ENCODE data around the gene NHERF1.

Gene NHERF1

DNA sequence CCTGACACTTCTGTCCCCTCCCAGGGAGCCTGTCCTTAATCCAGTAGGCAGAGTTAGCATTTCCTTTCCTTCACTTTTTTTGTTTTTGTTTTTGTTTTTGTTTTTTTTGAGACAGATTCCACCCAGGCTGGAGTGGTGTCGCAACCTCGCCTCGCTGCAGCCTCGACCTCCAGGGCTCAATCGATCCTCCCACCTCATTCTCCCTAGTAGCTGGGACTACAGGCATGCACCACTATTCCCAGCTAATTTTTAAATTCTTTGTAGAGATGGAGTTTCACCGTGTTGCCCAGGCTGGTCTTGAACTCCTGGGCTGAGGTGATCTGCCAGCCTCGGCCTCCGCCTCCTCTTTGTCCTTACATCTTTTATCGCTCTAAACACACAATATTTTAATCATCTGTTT lies 4.0 kb downstream of the NHERF1 start:
- TF ChIP-seq, protein P1, sequence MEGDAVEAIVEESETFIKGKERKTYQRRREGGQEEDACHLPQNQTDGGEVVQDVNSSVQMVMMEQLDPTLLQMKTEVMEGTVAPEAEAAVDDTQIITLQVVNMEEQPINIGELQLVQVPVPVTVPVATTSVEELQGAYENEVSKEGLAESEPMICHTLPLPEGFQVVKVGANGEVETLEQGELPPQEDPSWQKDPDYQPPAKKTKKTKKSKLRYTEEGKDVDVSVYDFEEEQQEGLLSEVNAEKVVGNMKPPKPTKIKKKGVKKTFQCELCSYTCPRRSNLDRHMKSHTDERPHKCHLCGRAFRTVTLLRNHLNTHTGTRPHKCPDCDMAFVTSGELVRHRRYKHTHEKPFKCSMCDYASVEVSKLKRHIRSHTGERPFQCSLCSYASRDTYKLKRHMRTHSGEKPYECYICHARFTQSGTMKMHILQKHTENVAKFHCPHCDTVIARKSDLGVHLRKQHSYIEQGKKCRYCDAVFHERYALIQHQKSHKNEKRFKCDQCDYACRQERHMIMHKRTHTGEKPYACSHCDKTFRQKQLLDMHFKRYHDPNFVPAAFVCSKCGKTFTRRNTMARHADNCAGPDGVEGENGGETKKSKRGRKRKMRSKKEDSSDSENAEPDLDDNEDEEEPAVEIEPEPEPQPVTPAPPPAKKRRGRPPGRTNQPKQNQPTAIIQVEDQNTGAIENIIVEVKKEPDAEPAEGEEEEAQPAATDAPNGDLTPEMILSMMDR (IDR thresholded peaks at IDR 0.05): no peak

DNA sequence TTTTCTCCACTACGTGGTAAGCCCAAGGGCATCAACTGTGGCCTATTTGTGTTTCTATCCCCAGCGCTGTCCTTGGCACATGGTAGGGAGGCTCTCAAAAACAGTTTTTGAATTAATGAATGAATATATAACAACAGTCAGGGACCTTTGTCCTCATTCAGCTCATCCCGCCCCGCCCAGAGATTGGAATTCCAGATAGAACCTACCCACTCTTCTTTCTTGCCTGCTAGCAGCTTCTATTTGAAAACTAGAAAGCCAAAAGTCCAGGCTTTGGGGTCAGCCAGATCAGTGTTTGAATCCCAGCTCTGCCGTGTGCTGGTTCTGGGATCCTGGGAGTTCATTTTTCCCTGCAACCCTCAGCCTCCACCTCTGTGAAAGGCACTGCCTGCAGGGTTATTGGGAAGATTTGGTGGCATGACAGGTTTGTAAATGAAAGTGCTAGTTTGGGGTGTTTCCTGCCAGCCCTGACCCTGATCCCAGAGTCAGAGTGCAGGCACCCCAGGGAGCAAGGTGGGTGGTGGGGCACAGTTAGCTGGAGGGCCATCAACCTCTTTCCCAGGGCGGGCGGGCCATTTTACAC lies 4.5 kb downstream of the NHERF1 start:
- TF ChIP-seq, protein P1 (IDR thresholded peaks at IDR 0.05): no peak

DNA sequence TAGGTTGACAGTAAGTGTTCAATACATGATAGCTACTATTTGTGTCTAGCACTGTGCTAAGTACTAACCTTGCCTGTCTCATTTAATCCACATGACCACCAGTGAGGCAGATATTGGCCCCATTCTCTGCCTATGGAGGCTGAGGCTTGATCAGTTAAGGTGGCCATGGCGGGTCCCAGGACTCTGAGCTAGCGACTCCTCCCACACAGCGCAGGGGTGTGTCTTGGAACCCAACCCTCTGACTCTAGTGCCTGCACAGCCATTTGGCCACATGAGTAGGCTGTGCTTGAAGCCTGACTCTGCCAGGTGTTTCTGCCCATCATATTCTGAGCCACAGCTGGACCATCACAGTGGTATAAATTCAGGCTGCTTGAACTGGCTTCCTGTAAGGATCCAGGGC lies 6.4 kb downstream of the NHERF1 start:
- TF ChIP-seq, protein P1 (IDR thresholded peaks at IDR 0.05): no peak

- TF ChIP-seq, protein P1 (IDR thresholded peaks at IDR 0.05): no peak
Measured at GRCh38 chr17:74755533-74755932, 7.1 kb downstream of the NHERF1 start.

DNA sequence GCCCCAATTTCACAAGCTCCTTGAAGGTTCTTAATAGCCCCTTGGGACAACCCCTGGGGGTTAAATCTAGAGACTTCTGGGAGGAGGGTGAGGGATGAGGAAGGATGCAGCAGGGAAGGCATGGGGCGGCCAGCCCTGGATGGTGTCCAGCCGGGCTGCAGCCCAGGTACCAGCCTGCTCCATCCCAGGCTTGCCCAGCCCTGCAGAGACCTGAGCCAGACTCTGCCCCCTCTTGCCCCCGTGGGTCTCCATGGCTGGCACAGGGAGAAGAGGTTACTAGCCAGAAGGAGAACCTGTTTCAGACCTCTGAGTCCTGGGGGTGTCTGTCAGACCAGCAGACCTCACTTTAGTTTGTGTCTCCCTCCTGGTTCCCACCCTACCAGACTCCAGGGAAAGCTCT lies 8.5 kb downstream of the NHERF1 start:
- TF ChIP-seq, protein P1 (IDR thresholded peaks at IDR 0.05): no peak

- TF ChIP-seq, protein P1 (IDR thresholded peaks at IDR 0.05): no peak
Measured at GRCh38 chr17:74757502-74757901, 9.1 kb downstream of the NHERF1 start.

DNA sequence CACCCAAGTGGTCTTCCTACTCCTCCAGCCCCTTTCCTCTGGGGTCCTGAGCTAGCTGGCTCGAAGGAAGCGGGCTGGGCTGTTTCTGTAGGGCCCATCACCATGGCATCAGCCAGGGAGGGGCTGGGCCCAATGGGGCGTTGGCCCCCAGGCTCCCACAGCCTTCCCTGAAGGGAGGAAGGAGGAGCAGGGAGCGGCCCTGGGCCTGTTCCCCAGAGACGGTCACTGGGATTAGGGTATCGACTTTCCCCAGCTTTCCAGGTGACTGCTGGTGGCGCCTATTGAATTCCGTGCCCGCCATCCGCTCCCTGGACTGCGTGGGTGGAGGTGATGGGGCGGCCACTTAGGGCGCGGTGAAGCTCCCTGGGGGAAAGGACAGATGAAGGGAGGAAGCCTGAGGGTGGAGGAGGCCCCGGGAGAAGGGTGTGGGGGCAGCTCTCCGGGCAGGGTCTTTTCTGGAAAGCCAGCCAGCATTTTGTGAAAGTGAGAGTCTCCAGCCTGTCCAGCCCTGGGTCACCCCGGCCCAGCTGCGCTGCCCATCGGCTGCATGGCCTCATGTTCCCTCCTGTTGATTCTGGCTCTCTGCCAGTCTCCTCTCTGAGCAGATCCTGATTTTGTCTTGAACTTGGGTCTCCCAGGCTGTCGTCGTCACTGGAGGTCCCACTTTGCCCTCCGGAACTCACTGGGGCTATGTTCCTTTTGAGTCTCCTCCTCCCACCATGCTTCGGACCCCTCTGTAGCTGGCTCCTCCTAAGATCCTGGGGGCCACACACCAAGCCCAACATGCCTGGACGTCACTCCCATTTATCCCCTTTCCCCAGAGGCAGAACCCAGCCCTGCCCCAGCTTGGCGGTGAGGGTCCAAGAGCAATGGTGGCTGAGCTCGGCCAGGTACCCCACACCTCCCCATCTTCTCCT lies 9.8 kb downstream of the NHERF1 start:
- TF ChIP-seq, protein P1 (IDR thresholded peaks at IDR 0.05): no peak

Measured in LNCAP (cell line).